B cell (primary cell): Measurements from ENCODE around the gene AMBRA1. TPM values are rescaled to one million over a fixed set of nuclear protein-coding genes. Genes with fewer than 3 reads are reported as not detected.

Experiments
- ATAC-seq: fragments of 200-7000 bp; cut with Tn5 transposase; one replicate; pipeline ENCODE4 v1.10.0; 2021; ENCODE audit warnings: low read depth, mild to moderate bottlenecking, moderate number of reproducible peaks, moderate library complexity
- CTCF ChIA-PET: fragments of 350-600 bp; sonication (Branson Sonifier 250); formaldehyde crosslinking; loops from one replicate; lab custom pipeline; 2021; ENCODE audit warnings: antibody characterized with exemption, inconsistent platforms; lab: Charles Lee
- POLR2A ChIA-PET: fragments of 350-600 bp; sonication (Branson Sonifier 250); formaldehyde crosslinking; loops from one replicate; lab custom pipeline; 2021; ENCODE audit warnings: antibody characterized with exemption; lab: Charles Lee
- DNase-seq: peaks from one replicate; pipeline ENCODE4 v3.0.0; 2013
- H2AFZ ChIP-seq: 2 replicates; pipeline ENCODE4 v1.6.1; 2012; ENCODE audit warnings: mild to moderate bottlenecking, low read depth, low read length; ENCODE audit not compliant: insufficient read depth, poor library complexity, severe bottlenecking
- H3K27ac ChIP-seq, 2 donors: 1 replicate in 1 of 2; 2 replicates in 1 of 2; pipeline ENCODE4 v1.5.1; 2012 to 2013; ENCODE audit warnings: low read length in 2 of 2, mild to moderate bottlenecking in 2 of 2, moderate library complexity in 1 of 2
- H3K27me3 ChIP-seq, 4 experiments: fragments of 200-600 bp in 1 of 4; sonication (generic) in 1 of 4; replicated peaks in 1 of 4; 1 replicate in 2 of 4; 2 replicates in 2 of 4; pipeline versions ENCODE4 v1.6.1 to v1.7.0; 2013 to 2016; ENCODE audit warnings: low read length in 3 of 4, mild to moderate bottlenecking in 2 of 4, mixed read lengths in 1 of 4, moderate library complexity in 1 of 4; ENCODE audit not compliant: insufficient read depth in 4 of 4, control insufficient read depth in 3 of 4; ENCODE audit errors: control extremely low read depth in 1 of 4
- H3K36me3 ChIP-seq, 2 experiments: replicated peaks in 1 of 2; 1 replicate in 1 of 2; 2 replicates in 1 of 2; pipeline versions ENCODE4 v1.6.1 to v1.7.1; 2013; ENCODE audit warnings: low read length in 1 of 2; ENCODE audit not compliant: insufficient read depth in 2 of 2, control insufficient read depth in 1 of 2; ENCODE audit errors: control extremely low read depth in 1 of 2, extremely low read depth in 1 of 2
- H3K4me1 ChIP-seq, 2 donors: fragments of 200-600 bp in 1 of 2; sonication (generic) in 1 of 2; 1 replicate in 1 of 2; 2 replicates in 1 of 2; pipeline versions ENCODE4 v1.5.1 to v1.6.1; 2013 to 2017; ENCODE audit warnings: low read length in 2 of 2; ENCODE audit not compliant: control insufficient read depth in 2 of 2, insufficient read depth in 2 of 2
- H3K4me2 ChIP-seq: replicated peaks from 2 replicates; pipeline ENCODE3; 2012; ENCODE audit warnings: mild to moderate bottlenecking, low read depth, low read length; ENCODE audit not compliant: poor library complexity, severe bottlenecking
- H3K4me3 ChIP-seq, 5 experiments: fragments of 200-600 bp in 1 of 5; sonication (generic) in 1 of 5; 1 replicate in 3 of 5; 2 replicates in 2 of 5; pipeline versions ENCODE4 v1.5.1 to v1.7.0; 2011 to 2016; ENCODE audit warnings: low read length in 4 of 5, mild to moderate bottlenecking in 4 of 5, low read depth in 2 of 5, control low read depth in 1 of 5, moderate library complexity in 1 of 5; ENCODE audit not compliant: insufficient read depth in 1 of 5; ENCODE audit errors: control extremely low read depth in 1 of 5, extremely low read depth in 1 of 5
- H3K79me2 ChIP-seq: fragments of 200-600 bp; sonication (generic); one replicate; pipeline ENCODE4 v1.6.0; 2016; ENCODE audit warnings: low read length; ENCODE audit not compliant: control insufficient read depth, insufficient read depth
- H3K9ac ChIP-seq: fragments of 200-600 bp; sonication (generic); 2 replicates; pipeline ENCODE4 v1.6.1; 2017; ENCODE audit warnings: mild to moderate bottlenecking, low read length, moderate library complexity
- H3K9me3 ChIP-seq, 3 donors: one replicate each; pipeline versions ENCODE4 v1.6.1 to v1.7.1; 2013; ENCODE audit warnings: low read length in 2 of 3; ENCODE audit not compliant: control insufficient read depth in 2 of 3, insufficient read depth in 1 of 3; ENCODE audit errors: control extremely low read depth in 1 of 3
- H4K20me1 ChIP-seq: 2 replicates; pipeline ENCODE4 v1.6.0; 2012; ENCODE audit warnings: mild to moderate bottlenecking, low read length; ENCODE audit not compliant: insufficient read depth, control insufficient read depth, poor library complexity, severe bottlenecking
- H3K27ac Mint-ChIP-seq: one replicate; pipeline ENCODE4 v1.8.0; 2021; ENCODE audit warnings: mixed read lengths
- H3K27me3 Mint-ChIP-seq: one replicate; pipeline ENCODE4 v1.8.0; 2021; ENCODE audit warnings: mixed read lengths
- H3K4me1 Mint-ChIP-seq: one replicate; pipeline ENCODE4 v1.8.0; 2021; ENCODE audit warnings: mixed read lengths
- H3K4me3 Mint-ChIP-seq: one replicate; pipeline ENCODE4 v1.8.0; 2021; ENCODE audit warnings: mixed read lengths
- H3K9me3 Mint-ChIP-seq: one replicate; pipeline ENCODE4 v1.8.0; 2022; ENCODE audit warnings: mixed read lengths; ENCODE audit not compliant: insufficient read depth
- CTCF ChIP-seq: fragments of 200-600 bp; IDR thresholded peaks from one replicate; pipeline ENCODE4 v1.8.0; 2022; ENCODE audit warnings: antibody characterized with exemption, mild to moderate bottlenecking
- EZH2 ChIP-seq: IDR thresholded peaks from 2 replicates; pipeline ENCODE4 v1.6.1; 2012; ENCODE audit warnings: borderline replicate concordance, low read depth, mild to moderate bottlenecking, moderate library complexity, low read length; ENCODE audit not compliant: insufficient read depth, poor library complexity, severe bottlenecking
- WGBS: methylation state at CpG from one replicate; pipeline ENCODE4 v1.1.5; 2013; ENCODE audit warnings: missing lambda C conversion rate; ENCODE audit not compliant: insufficient coverage; 5-methylcytosine and 5-hydroxymethylcytosine counted together
- intact Hi-C: fragments of 100-400 bp; cut with micrococcal nuclease; formaldehyde crosslinking; loops from one replicate; pipeline ENCODE4 v1.10.0; 2022
- polyA plus RNA-seq: library from polyadenylated mRNA; depleted of rRNA; stranded (reverse); fragments of >200 nt; gene quantifications from 2 replicates; pipeline ENCODE4 v1.2.3, GENCODE V29; 2012
- total RNA-seq, 2 donors: library from RNA; stranded (reverse); fragments of 120-200 nt in 1 of 2; gene quantifications; 1 replicate in 1 of 2; 2 replicates in 1 of 2; pipeline versions ENCODE4 v1.2.3 to v1.2.4, GENCODE V29; 2013 to 2022

The AMBRA1 gene
- total and polyA plus RNA-seq, 2 donors (not counting 1 experiment from before 2014, with no cell fraction given) = 13.8 to 36.1 TPM

GRCh38 chr11:46445920-46446771 is 147.7 kb downstream of the AMBRA1 start:
- no peak for ATAC-seq
- no peak overlapping the region for H3K4me3 ChIP-seq
- TF ChIP-seq EZH2 (no peak), CTCF (no peak)
- no peak overlapping the region for H3K4me2 ChIP-seq
- no peak overlapping the region for H3K27ac Mint-ChIP-seq
- 100% methylated on average over 1 of the region's 4 CpGs for WGBS
- peaks cover 8 to 16% of the 10 kb centered on the region in 2 experiments for H3K36me3 ChIP-seq
- no peaks in the 10 kb centered on the region for H3K9me3 Mint-ChIP-seq
- H2AFZ ChIP-seq = no peak overlapping the region
- H3K27ac ChIP-seq = no peak overlapping the region
- no peak for DNase-seq
- CTCF ChIA-PET = interaction anchor here (0.5 to 1.0 kb wide), 2 partner anchors 83 to 102 kb away, joined by 3 read pairs; no protein-coding TSS in a partner anchor
- H4K20me1 ChIP-seq = peaks cover 10% of the 10 kb centered on the region
- H3K9me3 ChIP-seq = no peaks in the 10 kb centered on the region
- no peak overlapping the region for H3K9ac ChIP-seq
- peaks cover 15% of the 10 kb centered on the region for H3K4me1 Mint-ChIP-seq
- H3K4me1 ChIP-seq = no peaks in the 10 kb centered on the region
- no peak overlapping the region for H3K4me3 Mint-ChIP-seq
- intact Hi-C loops = no loop called here
- peaks cover 8% of the 10 kb centered on the region for H3K79me2 ChIP-seq
- no peaks in the 10 kb centered on the region for H3K27me3 ChIP-seq
- H3K27me3 Mint-ChIP-seq = no peaks in the 10 kb centered on the region
- POLR2A ChIA-PET = no interaction called here
